SKM-1 treated with dmso at 0.1 percent for 144 hours (cell line): ENCODE data around the gene DCST1.

ENCODE experiments used
- DNase-seq: peaks from one replicate; lab custom pipeline; 2025; ENCODE audit not compliant: unreplicated experiment; lab: John Stamatoyannopoulos, UW

DCST1 gene

DNA sequence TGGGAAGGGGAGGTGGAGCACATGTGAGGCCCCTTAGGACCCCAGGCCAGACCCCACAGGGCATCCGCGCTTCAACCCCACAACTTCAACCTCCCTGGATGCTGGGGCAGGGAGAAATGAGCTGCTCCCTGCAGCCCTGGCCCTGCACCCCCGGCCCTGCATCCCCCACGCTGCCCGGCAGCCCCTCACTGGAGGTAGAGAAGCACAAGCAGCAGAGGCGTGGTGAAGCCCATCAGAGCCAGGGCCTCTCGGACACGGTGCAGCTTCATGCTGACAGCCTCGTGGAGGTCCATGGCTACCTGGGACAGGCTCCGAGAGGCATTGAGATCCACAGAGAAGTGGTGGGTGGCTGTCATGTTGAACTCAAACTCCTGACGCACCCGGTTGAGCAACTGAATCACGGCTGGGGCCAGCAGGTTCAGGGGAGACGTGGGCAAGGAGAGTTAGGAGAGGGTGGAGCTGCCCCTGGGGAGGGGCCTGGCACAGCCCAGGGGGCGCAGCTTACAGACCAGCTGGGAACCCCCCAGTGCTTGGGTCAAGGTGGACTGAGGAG lies 3.3 kb upstream of the DCST1 start:
- no peak for DNase-seq

DNA sequence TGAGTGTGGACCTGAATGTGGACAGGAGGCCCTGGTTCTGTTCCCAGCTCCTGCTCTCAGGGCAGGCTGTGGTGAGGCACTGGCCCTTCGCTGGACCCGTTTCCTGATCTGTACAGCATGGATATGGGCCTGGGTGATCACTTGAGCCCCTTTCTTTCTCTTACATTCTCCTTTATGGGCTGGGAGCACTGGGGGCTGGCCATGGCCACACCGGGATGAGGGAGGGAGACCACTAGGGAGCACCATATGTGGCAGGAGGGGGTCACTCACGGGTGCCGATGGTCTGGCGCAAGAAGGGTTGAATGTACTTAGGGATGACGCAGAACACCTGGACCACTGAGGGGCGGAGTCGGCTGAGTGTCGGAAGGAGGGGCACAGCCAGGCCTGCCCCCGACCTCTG lies 2.7 kb upstream of the DCST1 start:
- DNase-seq = no peak

DNA sequence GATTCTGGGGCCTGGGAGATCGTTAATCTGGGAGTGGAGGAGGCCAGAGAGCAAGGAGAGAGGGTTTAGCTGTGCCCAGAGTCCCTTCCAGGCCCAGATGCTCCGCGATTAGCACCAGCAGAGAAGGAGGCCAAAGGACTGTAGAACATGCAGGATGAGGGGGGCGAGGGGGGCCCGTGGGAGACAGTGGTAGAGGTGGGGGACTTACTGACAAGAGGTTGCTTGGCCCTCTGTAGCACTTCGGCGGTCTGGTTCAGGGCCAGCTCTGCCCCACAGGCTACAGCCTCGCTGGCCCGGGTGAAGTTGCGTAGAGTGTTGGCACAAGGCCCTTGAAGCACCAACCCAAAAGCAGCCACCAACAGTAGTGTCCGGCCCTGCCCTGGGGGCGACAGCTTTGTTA lies 738 bp upstream of the DCST1 start:
- no peak for DNase-seq

DNA sequence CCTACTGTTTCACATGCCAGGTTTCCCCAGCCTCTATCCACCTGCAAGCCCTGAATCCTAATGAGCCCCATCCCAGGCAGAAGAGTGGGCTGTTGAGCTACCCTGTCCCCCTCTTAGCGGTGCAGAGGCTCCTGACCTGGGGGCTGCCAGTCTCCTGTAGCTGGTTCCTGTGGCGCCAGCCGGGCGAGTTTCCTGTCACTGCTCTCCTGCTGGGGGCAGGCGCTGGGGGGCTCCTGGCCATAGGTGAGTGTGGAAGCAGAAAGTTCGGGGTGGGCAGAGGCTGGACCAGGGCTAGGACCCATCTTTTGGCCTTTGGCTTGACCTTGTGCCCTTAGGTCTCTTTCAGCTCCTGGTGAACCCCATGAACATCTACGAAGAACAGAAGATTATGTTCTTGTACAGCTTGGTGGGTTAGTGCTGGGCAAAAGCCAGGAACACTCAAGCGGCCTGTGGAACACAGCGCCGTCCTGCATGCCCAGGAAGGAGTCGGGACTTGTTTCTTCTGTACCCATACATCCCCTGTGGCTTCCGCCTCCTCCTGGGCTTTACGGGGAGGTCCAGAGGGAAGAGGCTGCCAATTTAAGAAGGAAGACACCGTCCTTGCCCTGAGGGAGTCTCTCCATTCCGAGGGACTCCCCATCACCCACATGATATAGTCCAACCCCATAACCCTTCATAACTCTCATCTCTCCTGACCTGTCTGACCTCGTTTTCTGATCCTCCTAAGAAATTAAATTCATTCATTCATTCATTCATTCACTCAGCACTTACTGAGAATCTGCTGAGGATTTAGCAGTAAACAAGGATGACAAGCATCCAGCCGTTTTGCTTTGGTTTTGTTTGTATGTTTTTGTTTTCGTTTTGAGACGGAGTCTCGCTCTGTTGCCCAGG lies 939 bp downstream of the DCST1 start:
- DNase-seq = no peak

DNA sequence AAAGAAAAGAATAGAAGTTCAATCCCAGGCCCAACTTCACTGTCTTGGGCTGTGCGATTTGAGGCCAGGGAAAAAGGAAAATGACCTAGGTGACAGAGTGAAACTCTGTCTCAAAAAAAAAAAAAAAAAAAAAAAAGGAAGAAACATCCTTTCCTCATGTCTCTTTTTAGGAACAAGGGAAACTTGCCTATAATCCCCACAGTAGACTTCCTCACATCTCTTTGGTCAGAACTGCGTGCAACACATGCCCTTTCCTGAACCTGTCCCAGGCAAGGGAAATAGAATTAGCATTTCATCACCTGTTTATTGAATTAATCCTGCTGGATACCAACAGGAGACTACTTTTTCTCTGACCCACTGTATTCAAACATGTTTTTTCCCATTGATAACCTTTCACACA lies 2.3 kb downstream of the DCST1 start:
- DNase-seq = no peak

DNA sequence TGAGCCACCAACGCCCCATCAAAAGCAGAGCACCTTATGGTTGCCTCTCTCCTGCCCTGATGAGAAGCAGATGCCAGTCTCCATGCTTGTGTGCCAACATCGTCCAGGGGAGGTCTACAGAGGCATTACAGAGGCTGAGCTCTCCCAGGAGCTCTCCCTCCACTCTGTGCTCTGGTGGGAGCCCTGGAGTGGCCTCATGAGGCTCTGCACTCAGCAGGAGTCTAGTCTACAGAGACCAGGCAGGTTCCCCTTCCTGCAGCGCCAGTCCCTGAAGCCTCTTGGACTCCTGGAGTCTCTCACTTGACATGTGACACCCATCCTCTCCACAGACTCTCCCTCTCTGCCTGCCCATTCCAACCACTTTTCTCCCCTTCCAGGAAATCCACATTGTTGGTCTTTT lies 3.4 kb downstream of the DCST1 start:
- no peak for DNase-seq

DNA sequence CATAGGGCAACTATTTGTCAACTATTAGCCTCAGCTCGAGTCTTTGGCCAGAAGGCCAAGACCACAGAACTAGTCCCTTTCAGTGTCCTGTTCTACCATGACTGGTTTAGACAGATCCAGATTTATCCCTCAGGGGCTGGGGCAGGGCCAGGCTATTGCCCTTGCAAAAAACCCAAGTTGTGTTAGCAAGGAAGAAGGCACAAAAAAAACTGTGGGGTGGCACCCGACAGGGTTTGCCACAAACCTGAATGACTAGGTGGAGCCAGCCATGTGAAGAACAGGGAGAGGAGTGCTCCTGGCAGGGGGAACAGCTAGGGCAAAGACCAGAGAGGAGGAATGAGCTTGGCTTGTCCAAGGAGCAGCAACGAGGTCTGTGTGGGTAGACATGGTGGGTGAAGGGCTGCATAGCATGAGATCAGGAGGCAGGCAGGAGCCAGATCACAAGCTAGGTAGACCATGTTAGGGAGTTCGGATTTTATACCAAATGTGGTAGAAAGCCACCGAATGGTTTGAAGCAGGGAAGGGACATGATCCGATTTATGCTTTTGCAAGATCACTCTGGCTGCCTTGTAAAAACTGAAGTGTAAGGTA lies 4.3 kb downstream of the DCST1 start:
- no peak for DNase-seq

DNA sequence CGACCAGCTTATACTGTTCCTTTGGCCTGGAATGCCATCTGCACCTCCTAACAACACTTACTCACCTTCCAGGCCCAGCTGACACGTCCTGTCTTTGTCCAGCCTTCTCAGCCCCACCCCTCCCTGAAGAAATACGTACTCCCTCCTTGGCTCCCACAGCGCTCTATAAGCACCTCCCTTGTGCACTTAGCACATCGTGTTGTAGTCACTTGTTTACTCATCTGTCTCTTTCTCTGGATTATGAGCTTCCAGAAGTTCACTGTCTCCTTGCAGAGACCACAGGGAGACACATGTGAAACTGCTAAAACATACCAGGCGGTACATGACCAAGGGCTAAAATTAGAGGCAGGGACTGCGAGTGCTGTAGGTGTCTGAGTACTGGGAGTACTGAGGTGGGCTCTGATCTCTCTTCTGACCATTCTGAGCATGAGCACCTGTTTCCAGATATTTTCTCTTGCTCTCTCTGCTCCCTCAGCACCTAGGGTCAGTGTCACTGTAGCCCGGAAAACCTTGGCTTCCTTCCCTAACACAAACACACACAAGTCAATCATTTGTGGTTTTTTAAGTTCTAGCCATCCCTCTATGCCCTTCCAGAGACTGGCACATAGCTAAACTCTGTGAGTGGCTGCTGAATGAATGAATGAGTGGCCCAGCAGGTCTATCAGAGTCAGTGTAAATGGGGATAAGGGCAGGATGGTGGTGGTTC lies 5.1 kb downstream of the DCST1 start:
- DNase-seq = no peak

DNA sequence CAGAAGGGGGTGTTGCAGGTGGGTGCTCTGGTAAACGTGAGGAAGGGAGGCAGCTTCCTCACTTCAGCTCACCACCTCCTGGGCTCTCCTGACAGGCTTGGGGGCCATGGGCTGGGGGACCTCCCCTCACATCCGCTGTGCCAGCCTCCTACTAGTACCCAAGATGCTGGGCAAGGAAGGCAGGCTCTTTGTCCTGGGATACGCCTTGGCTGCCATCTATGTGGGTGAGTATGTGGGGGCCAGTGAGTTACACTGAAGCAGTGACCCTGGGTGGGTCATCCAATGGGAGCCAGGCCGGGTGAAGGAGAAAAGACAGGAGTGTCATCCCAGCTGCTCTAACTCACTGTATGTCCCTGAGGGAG lies 5.7 kb downstream of the DCST1 start:
- no peak for DNase-seq

DNA sequence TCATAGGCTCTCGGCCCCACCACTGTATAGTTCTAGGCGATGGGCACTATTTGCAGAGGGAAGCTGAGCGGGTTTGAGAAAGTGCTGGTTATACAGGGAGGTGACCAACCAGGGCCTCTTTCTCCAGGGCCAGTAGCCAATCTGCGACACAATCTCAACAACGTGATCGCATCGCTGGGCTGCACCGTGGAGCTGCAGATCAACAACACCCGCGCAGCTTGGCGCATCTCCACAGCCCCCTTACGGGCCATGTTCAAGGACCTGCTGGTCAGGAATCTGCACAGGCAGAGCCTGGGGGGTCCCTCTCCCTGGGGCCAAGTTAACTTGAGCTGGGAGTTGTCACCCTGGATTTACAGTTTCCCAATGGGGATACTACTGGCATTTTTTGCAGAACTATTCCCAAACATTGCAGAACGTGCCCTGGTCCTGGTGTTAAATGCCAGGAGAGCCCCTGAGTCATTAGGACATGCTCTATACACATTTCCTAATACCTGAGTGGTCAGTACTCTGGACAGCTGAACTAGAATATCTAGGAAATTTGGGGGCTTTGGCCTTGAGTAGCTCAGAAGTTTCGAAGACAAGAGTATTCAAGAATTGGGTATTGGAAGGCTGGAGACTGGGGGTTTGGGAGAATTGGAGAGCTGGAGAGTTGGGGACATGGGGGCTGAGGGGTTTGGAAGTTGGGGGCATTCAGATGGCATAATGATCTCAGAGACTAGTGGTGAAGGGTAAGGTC lies 6.9 kb downstream of the DCST1 start:
- no peak for DNase-seq

DNA sequence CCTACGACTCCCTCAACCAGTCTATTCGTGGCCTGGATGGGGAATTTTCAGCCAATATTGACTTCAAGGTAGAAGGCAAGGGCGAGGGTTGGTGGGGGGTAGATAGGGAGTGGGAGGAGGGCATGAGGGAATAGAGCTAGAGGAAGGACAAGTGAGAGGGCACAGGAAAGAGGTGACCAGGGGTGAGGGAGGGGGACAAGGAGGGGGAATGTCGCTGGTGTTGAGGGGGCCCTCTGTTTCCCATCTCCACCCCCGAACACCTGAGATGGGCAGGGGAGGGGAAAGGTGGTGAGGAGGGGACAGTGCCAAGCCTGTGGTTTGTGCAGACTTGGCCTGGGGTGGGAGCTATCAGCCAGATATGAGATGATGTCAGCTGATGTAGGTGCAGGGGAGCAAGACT lies 9.2 kb downstream of the DCST1 start:
- DNase-seq = no peak

DNA sequence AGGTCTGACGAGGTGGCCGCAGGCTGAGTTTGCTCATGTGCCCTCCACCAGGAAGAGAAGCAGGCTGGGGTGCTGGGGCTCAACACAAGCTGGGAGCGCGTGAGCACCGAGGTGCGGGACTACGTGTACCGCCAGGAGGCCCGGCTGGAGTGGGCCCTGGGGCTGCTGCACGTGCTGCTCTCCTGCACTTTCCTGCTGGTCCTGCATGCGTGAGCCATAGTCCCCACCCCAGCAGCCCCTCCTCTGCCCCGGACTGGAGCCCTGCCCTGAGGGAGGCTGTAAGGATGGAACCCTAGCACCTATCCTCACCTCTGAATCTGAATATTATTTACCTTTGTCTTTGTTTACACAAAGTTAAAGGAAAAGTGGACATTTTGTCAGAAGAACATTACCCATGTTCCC lies 9.7 kb downstream of the DCST1 start:
- no peak for DNase-seq

DNA sequence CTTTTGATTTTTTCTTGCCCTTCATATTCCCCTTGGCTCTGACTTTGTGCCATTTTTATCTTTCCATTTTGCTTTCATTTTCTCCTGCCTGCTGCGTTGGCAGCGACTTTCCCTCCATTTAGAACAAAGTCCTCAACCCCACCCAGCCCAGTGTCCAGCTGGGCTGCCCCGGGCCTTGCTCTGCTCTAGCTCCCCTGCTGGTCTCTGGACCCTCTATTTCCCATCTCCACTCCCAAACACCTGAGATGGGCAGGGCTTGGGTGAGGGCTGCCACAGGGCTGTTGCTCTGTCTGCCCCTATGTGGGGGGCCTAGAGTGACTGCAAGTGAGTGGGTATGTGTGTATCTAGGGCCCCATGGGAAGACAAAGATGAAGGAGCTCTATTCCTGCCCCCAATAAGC lies 10.2 kb downstream of the DCST1 start:
- no peak for DNase-seq

DNA sequence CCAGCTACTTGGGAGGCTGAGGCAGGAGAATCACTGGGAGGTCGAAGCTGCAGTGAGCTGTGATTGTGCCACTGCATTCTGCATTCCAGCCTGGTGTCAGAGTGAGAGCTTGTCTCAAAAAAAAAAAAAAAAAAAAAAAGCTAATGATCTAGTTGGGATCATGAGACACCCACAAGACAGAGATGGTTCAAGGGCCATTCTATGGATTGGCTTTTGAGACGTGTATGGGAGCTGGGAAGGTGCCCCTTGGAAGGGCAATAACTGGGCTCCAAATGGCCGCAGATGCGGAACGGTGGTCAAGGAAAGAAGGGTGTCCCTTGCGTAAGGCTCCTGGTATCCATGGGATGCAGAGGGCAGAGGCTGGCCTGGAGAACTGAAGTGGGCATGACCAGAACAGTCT lies 10.7 kb downstream of the DCST1 start:
- DNase-seq = no peak

DNA sequence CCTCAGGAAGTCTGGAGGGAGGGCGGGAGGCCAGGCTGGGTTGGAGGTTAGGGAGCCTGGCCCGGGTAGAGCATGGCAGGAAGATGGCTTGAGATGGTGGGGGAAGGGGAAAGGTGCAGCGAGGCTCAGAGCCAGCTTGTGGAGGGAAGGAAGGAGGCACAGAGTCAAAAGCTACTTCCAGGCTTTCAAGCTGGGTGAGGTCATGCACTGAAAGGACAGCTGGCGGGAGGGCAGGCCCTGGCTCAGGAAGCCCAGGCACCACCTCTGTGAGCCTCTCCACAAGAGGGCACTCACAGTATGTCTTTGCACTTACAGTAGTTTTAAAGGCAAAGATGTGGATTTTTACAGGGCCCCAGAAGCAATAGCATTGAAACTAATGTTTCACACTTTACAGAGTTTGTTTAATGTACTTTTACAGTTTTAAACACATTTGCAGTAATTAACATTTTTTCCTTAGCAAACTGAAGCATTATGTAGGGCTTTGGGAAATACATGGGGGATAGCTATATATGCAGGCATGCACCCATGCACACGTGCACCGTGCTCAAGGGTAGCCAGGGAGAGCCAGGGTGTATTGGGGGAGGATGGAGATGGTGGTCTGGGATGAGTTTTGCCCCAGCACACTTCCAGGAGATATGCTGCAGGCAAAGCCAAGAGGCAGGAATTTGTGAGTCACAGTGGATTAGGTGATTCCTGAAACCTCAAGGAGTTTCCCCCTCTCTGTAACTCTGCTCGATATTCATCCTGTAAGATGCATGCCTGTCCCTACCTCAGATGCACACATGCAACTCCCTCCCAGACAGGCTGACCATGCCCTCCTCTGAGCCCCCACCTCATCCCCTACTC lies 11.4 kb downstream of the DCST1 start:
- DNase-seq = peak; percentile 96

DNA sequence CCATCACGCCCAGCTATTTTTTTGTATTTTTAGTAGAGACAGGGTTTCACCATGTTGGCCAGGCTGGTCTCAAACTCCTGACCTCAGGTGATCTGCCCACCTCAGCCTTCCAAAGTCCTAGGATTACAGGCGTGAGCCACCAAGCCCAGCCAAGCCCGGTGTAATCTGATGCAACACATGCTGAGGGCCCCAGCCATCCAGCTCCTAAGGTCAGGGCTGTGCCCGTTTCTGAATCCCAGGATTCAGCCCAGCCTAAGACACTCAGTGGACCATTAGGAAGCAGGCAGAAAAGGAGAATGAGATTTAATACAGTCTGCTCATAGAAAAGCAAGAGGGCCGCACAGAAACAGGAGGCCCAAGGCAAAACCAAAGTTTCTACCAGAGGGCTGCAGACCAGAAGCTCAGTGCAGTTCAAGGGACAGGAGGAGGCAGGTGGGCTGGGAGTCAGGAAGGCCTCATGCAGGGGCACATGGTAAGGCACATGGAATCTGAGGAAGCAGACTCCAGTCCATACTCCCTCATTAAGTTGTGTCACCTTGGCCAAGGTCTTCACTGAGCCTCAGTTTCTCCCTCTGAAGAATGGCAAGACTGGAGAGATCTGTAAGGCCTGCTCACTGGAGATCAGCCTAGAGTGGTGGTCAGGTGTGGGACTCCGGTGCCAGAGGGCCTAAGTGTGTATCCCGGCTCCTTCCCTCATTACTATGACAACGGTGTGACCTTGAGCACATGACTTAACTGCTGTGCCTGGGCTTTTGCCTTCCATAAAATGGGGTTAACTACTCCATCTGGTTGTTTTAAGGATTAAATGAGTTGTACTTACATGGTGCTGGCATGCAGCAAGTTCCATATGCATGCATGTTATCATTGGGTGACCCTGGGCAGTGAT lies 15.1 kb downstream of the DCST1 start:
- no peak for DNase-seq

DNA sequence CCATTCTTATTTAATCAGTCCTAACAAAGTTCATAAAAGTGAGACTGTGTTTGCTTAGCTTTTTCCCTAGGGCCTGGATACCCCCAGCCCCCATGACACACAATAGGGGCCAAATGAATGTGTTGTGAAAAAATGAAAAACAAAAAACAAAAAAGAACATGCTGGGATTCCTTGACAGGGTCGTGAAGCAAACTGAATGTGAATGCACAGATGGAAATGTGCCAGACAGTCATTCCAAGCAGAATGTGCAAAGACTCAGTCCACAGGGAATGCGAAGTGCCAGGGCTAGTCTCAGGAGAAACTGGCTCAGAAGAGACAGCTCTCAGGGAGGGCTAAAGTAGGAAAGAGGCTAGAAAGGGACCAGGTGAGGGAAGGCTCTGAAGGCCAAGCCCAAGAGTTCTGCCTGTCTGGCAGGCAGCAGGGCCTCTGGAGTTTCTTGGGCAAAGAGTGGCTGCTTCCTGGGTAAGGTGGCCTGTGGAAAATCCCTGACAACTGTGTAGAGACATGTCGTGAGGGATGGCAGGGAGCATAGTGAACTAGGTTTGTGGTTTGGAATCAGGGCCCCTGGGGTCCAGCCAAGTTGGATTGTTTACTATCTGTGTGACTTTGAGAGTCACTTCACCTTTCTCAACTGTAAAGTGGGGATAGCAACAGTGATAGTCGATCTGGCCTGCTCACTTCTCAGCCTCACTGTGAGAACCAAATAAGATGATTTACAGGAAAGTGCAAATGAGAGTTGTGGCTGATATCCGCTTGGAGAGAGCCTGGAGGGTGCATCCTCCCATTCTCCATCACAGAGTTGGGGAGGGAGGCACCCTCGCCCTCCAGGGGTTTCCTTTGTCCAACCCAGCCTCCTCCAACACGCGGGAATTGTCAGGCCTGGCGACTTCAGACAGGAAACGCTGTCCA lies 16.3 kb downstream of the DCST1 start:
- DNase-seq = no peak

DNA sequence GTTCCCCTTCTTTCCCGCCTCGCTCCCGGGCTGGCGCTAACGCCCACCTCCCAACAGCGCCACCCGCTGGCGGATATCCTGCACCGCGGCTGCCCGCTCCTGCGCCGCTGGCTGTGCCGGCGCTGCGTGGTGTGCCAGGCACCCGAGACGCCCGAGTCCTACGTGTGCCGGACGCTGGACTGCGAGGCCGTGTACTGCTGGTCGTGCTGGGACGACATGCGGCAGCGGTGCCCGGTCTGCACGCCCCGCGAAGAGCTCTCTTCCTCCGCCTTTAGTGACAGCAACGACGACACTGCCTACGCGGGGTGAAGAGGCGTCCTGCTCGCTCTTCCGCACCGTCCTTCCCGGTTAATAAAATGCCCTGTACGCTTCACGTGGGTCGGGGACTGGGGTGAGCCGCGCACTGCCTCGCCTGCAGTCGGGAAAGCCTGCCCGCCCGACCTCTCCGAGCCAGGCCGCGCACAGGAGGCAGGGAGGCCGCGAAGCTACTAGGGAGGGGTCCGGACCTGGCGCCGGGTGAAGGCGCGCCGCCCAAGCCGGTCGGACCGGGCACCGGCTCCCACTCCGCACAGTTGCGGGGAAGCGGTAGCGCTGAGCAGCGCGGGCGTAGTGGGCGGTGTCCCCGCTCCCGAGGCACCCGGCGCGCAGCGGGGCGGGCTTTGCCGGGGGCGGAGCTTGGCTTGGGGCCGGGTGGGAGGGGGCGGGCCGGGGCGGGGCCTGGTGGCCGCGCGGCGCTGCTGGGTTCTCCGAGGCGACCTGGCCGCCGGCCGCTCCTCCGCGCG lies 17.1 kb downstream of the DCST1 start, which contains the start of gene ADAM15:
TSS of gene ADAM15 (plus strand) at position 757 of the 782 bp plus-strand sequence. CDS start 71 bp downstream, outside the sequence.
- peak; percentile 87 for DNase-seq
